Stimulated activated CD8-positive, alpha-beta memory T cell treated with anti-CD3 and anti-CD28 coated beads, Interleukin-15, amount 100 ng/mL, for 48 hours (primary cell): ENCODE data around the gene TLX2.
A peak's percentile ranks its signal among the peaks of the same experiment; 100 is the strongest.

ENCODE experiments used
- DNase-seq, 2 donors: peaks; one replicate each; pipeline ENCODE4 v3.0.0-alpha.2; 2020; ENCODE audit warnings: low read depth in 2 of 2

The TLX2 gene

DNA sequence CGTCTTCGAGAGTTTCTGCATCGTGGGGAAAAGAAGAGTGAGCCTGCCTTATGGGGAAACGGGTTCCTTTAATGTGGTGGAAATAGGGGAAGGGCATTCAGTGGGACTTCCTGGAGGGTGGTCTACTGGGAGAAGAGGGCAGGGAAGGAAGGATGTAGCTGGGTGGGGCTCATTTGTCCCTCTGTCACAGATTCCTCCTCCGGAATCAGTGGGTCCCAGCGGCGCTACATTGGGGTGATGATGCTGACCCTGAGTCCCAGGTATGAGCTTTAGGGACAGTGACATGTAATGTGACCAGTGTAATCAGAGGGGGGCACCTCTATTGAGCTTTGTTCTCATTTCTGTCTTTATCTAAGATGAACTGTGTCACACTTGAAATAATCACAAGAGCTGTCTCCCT is 17.4 kb downstream of the TLX2 start:
- DNase-seq = no peak

DNA sequence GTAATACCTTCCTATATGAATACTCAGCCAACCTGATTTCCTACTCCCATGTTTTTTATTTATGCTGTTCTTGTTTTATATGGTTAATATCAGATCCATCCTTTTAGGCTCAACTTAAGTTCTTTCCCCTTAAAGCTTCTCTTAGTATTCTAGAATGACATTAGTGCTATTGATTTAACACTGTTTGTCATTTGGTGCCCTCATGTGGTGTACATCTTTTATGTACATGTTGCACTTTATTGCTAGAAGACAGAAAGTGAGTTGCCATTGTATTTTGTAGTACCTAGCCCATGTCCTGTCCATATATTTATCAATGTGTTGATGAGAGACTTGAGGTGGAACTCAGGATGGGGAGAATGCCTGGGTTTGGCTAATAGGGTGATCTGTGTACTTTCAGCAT is 18.0 kb downstream of the TLX2 start:
- no peak for DNase-seq

DNA sequence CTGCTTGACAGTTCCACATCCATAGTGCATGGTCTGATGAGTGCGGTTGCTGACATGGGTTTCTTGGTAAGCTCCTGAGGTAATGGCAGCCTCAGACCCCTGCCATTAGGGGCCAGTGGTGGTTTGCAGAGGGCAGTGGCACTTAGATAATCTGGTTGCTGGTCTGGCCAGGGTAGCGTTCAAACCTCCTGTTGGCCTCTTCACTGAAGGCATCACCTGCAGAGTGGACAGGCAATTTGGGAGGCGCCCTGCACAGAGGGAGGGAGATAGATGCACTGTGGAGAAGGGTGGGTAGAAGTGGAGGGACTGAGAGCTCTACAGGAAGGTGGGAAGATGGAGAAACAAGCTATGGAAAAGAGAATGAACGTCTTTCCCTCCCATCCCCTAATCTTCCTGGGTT is 19.2 kb downstream of the TLX2 start:
- DNase-seq = no peak

DNA sequence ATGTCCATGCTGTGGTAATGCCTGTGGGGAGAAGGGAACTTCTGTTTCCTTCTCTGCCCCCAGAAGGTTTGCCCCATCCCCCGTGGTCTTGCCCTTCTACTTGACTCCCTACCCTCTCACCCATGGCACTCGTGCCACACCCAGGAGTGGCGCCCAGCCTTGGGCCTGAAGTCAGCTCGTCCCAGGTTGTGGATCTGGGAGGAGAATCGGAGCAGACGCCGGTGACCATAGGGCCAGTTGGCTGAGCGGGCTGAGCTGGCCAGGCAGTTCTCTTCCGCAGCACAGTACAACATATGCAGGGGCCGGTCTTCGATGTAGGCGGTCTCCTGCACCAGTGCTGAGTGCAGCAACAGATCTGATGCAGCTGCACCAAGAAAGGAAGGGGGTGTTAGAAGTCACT is 20.2 kb downstream of the TLX2 start:
- DNase-seq = no peak

DNA sequence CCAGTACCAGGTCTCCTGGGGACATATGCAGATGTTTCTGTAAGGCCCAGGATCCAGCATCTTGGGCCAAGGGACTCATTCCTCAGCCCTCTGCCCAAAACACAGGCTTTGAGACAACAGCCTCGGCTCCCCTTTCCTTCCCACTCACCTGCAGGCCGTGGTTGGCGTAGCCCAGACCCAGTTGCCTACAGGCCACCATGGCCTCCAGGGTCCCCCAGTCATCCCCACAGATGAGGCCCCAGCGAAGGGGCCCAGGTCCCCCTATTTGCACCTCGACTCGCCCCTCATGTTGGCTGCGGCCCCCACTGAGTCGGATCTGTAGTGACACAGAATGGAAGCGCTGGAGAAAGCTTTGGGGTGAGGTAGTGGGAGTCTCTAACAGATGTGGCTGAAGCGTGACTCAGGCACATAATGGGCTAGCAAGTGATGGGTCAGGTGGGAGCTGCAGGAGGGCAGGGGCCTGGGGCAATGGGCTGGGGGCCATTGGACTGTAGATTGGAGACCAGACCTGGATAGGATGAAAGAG is 21.3 kb downstream of the TLX2 start:
- DNase-seq = no peak

DNA sequence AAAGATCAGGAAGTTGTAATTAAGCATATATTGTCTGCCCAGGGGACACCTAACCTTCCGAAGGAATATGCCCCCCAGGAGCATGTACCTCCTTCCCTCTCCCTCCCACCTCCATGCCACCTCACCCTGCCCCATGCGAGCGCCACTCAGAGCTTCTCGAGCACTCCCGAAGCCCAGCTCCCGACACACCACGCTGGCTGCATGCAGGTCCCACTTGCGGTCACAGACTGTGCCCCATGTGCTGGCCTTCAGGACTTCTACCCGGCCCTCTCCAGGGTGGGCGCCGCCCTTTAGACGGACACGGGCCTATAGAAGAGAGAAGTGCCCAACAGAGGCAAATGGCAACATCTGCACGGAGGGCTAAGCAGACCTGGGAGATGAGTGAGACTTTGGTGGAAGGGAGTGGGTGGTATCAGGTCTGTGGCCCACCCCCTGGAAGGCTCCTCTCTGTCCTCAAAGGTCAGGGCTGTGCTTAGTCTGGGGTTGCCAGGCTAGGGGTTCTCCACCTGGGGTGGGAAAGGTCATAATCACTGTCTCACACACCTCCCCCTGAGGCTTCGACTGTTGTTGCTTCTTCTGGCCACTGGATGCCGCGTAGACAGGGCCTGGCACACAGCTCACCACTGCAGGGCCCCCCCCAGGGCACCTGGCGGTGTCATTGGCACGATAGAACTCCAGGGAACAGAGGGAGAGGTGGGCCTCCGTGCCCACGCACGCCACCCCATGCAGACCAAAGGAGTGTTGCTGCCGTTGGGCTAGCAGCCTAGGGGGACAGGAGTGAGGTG is 22.1 kb downstream of the TLX2 start:
- DNase-seq = no peak

DNA sequence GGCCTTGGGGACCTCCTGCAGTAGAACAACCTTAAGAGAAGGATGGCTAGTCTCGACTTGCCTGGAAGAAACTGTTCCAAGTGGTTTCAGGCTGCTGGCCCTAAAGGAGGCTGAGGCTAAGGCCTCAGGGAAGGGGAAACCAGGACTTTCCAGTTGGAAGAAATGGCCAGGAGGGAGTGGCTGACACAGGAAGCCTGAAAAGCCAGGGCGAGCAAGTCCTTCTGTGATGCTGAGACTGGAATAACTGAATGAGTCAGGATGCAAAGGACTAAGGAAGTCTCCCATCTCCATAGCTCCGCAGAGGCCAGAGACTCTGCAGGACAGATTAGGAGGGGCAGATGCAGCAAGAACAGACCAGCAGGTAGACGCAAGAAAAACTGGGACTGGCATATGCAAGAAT is 22.9 kb downstream of the TLX2 start:
- DNase-seq = no peak

DNA sequence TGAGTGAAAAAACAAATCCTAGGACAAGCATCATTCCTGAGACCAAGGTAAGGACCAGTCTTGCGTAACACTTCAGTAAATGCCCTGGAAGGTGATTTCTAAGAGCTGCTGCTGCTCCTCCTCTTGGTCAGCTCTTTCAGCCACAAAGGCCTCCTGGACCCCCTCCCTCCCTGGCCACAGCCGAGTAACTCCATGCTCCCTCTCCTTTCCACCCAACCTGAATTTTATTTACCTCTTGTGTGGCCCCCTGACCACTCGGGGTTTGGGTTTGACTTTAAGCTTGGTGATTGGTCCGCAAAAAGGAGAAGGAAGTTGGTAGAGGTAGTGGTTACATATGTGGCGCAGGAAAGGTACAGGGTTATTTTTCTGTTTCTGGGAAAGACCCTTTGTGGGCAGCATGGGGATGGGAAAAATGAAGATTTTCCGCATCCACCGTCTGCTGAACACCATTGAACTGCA is 24.7 kb downstream of the TLX2 start:
- DNase-seq = no peak

DNA sequence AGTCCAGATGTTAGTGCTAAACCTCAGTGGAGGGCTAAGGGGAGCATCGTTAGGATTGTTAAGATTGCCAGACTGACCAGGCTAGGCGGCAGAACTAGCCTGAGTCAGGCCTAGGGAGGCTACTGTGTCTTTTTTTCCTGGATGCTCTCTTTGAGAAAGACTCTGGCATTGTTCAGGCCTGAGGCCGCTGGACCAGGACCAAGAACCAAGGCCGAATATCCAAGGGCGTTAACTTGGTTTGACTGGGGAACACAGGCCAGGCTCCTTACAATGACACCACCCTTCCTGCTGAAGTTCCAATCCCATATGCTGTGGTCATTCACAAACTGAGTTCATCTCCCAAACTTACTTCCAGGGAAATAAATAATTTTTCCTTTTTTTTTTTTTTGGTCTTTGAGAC is 26.0 kb downstream of the TLX2 start:
- no peak for DNase-seq

DNA sequence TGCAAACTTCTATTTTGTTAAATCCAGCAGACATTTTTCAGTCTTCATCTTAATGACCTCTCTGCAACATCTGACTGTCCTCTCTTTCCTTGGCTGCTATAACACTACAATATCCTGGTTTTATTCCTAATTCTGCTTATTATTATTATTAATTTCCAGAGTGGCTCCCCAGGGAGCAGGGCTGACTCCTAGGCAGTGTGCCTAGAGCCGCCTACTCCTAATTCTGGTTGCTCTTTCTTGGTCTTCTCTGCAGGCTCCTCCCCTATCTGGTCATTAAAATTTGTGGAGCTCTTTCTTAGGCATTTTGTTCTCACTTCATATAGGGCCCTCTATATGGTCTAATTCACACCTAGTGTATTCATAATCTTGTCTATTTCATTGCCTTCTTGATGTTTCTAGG is 28.7 kb downstream of the TLX2 start:
- DNase-seq = no peak

DNA sequence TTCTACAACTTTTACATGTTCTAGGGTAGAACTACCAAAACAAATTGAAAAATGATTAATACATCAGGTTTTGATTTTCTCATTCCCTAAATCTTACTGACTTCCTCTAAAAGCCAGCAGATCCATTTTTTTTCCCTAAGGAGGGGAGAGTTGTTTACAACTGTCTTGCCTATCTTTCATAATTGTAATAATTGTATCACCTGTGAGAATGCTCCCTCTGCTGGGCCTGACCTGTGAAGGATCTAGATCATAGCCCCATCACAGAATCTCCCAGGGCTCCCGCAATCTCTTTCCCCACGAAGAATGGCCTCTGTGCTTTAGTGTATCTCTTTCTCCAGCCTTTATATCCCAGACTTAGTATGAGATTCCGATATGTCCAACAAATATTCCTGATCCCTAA is 30.4 kb downstream of the TLX2 start:
- DNase-seq = no peak

DNA sequence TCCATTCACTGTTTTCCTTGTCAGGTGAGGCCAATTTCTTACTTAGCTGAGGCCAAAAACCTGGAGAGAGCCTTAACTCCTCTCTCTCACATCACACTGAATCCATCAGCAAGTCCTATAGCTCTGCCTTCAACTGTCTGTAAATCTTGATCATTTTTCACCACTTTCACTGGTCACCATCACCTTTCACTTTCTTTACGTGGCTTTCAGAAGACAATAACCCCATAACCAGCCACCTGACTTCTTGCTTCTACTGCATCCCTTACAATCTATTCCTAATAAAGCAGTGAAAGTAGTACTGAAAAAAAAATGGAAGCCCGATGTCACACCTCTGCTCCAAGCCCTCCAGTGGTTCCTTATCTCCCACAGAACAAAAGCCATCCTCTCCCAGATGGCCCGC is 31.8 kb downstream of the TLX2 start:
- DNase-seq = no peak

DNA sequence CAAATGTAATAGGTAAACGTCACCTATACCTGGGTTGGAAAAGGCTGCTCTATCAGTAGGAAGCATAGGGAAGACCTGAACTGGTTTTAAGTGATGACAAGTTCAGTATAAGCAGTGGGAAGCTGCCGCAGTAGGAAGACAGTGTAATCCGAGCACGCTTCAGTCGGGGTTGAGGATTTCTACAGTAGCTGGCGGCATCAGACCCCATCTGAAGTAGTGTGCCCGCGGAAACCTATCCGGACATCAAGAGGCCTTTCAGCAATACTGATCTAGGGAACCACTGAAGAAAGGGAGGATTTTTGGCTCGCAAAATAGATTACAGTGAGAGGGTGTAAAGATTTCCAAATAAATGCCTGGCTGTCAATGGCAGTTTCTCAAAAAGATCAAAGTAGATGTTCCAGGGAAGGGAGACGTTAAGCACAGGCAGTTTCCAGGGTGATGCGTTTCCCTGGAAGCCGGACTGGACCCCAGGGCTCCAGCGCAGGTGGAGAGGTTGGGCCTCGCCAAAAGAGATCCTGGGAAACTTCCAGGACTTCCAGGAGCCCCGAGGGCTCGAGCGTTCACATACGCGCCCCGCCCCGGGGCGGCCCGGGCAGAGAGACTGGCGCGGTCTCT is 34.1 kb downstream of the TLX2 start:
- no peak for DNase-seq

DNA sequence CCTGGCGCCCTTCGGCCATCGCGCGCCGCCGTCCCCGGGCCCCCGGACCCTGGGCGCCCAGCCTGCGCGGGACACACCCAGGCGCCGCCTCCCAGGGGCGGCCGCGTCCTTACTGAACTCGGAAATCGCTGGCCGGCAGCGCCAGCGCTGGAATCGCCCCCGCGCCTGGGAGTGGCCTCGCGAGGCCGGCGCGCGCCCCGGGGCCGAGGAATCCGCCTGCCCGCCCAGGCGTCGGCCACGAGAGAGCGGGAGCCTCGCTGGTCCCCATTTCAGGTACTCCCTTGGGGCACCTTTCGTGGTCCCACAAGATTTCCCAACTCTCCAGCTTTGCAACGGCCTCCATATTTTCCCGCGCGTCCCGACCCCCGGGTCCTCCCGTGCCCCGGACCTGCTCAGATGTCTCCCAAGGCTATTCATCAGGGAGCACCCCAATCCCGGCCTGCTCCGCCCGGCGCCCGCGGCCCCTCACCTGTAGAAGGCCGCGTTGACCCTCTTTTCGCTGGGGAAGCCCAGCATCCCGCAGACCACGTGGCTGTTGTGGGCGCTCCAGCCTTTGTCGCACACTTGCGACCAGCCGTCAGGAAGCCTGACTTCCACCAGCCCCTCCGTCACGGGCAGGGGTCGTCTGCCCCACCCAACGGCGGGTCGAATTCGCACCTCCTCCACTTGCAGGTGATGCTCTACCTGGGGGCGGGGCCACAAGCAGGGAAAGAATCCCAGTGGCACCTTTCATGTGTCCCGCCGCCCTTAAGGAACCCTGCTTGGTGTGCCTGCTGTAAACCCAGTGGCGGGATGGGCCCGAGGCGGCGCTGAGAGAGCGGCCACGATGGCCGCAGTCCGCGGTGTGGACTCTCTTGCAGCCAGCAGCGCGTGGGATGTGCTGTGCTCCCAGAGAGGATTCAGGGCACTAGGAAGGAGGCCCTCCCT is 34.9 kb downstream of the TLX2 start:
- DNase-seq = no peak

DNA sequence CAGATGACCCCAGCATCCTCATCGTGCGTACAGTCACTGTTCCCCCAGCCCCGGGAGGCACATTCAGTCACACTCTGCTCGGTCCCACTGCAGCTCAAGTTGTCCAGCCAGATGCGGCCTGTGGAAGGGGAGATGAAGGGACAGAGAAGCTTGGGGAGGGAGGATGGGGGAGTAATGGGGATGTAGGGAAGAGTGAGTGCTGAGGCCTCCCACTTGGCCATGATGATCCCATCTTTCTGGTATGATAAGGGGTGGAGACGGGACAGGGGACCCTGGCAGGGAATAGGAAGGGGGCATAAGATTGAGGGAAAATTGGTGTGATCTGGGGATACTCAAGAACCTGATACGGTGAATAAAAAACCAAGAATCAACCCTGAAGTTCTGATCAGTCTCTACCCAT is 36.0 kb downstream of the TLX2 start:
- DNase-seq = no peak

DNA sequence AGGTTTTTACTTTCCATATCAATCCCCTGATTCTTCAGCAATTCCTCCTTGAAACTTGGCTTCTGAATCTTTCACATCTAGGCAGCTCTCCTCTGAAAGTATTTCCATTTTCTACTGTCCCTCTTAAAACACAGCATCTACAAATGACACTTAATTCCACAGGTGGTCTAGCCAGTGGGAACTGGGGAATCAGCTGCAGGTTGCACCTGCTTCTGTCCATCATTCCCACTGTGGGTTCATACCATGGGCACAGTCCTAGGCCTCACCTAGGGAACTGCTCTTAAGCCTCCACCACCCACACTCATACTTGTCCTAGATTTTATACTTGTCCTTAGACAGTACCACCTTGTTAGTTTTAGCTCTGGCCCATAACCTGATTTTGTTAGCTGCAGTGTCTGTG is 37.3 kb downstream of the TLX2 start:
- DNase-seq = no peak

DNA sequence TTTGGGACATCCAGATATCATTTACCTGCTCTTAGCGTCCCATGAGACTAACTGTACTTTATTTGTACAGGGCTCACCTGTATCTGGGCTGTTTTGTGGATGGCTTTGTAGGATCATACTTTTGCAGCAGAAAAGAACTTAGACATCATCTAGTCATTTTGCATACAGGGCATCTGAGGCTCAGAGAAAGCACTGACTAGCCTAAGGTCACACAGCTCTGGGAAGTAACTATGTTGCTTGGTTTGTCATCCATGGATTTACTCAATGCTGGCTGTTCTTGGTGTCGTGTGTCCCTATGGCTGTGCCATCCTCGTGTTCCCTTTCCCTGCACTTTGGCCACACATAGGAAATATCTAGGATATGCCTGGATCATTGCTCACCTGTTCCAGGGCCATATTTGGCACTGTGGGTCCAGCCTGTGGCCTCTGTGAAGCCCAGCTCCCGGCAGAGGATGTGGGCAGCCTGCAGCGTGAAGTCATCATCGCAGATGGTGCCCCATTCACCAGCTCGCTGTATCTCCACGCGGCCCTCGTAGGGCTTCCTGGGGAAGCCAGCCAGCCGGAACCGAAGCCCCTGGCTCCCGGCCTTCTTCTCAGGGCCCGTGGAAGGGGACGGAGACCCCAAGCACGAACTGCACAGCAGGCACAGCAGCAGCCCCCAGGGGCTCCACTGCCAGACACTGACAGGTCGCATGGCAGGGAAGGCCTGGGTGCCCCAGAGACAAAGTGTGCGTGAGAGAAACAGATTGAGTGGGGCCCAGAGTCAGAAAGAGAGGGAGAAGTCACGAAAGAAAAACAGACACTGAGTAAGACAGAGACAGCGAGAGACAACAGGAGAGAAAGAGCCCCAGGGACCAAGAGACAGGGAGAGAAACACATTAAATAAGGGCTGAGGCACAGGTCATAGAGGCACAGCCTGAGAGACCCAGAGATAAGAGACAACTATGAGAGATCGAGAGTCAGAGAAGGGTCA is 38.0 kb downstream of the TLX2 start:
- no peak for DNase-seq

DNA sequence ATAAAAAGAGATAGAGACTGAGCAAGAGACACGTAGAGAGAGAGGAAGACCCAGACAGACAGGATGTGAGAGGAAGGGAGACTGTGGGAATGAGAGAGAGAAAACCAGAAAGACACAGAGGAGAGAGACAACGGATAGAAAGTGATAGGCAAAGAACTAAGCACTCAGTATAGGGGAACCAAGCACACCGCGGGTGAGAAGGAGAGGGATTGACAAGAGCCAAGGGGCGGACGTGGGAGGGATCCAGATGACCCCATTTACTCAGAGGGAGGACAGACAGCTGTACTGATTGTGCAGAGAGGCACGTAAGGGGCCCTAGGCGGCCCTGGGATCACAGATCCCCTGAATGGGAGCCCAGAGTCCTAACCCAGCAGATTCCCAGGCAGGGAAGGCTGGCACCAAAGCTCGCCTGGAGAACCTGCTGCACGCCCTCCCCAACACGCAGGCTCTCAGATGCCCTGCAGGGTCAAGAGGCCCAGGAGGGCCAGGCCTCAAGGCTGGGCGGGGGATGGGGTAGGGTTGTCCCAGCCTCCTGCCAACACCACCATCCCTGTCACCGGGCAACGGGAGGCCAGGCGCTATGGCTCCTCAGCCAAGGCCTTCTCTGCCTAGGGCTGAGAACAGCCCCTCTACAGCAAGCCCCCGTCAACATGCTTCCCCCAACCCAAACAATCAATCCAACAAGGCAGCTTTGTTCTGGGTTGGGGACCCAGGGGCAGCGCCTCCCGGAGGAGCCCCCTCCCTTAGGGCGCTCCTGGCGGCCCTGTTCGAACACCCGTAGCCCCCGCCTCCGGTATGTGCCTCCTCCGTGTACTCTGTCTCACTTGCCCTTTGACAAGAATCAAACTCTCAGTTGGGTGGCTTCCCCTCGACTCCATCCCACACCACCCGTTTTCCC is 38.9 kb downstream of the TLX2 start:
- no peak for DNase-seq

DNA sequence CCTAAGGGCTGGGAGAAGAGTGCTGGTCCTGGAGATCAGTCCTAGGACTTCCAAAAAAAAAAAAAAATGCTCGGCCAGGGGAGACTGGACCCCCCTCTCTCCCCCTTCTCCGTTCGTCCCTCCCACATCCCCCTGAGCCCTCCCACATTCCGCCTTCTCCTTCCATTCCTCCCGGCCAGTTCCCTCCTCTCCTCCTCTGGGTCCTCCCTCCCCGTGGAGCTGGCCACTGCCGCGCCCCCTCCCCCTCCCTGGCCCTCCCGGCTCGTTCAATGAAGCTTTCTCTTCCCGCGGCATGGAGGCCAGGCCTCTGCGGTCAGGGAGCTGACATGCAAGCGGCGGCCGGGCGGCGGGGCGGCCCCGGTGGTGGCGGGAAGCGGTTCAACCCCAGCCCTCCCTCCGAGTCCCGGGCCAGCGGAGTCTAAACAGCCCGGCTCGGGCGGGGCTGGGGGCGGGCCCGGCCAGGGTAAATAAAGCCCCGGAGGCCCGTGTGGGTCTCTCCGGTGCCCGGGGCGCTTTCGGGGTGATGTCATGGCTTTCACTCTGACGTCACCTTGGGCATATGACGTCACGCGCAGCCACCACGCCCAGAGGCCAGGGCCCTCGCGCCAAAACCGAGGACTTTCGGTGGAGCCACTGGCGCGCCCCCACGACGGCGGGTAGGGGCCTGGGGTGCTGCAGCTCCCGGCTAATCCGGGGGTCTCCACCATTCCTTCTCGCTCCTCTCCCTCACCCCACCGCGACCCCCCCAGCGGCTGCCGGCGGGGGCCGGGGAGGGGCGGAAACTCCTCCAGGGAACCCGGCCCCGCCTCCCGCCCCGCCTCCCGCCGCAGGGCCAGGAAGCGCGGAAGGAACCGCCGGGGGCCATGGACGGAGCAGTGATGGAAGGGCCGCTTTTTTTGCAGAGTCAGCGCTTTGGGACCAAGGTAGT is 39.9 kb downstream of the TLX2 start, which contains the start of the genes DOK1 and LOXL3:
DOK1 (plus strand) TSS at position 829 of the 928 bp plus-strand sequence; CDS start at position 864, 35 bp downstream.
LOXL3 (minus strand) TSS at position 51 of the 928 bp plus-strand sequence. CDS start 1,308 bp downstream, outside the sequence.
- peak; percentile 67 to 75 for DNase-seq
